H9 (cell line): ENCODE measurements around the gene CCNF. TPM values are rescaled to one million over a fixed set of nuclear protein-coding genes. Genes with fewer than 3 reads are reported as not detected.

ENCODE experiments used
- DNase-seq: peaks from one replicate; pipeline ENCODE4 v3.0.0-alpha.2; 2017
- H2AFZ ChIP-seq: one replicate; pipeline ENCODE4 v1.6.1; 2013; ENCODE audit warnings: mild to moderate bottlenecking, low read length, control low read depth, moderate library complexity
- H2AK5ac ChIP-seq: 2 replicates; pipeline ENCODE4 v1.6.1; 2013; ENCODE audit warnings: low read length, control low read depth, mixed read lengths; ENCODE audit not compliant: insufficient read length
- H2BK120ac ChIP-seq: one replicate; pipeline ENCODE4 v1.6.1; 2013; ENCODE audit warnings: low read depth, mild to moderate bottlenecking, low read length, control low read depth, inconsistent platforms; ENCODE audit not compliant: poor library complexity, severe bottlenecking
- H2BK12ac ChIP-seq: 2 replicates; pipeline ENCODE4 v1.6.1; 2013; ENCODE audit warnings: low read length, control low read depth, mixed read lengths, low read depth; ENCODE audit not compliant: insufficient read length
- H2BK15ac ChIP-seq: 2 replicates; pipeline ENCODE4 v1.6.1; 2013; ENCODE audit warnings: low read depth, low read length, control low read depth
- H2BK20ac ChIP-seq: one replicate; pipeline ENCODE4 v1.6.1; 2013; ENCODE audit warnings: low read depth, mild to moderate bottlenecking, low read length, control low read depth, inconsistent platforms; ENCODE audit not compliant: poor library complexity, severe bottlenecking
- H2BK5ac ChIP-seq: 2 replicates; pipeline ENCODE4 v1.6.1; 2013; ENCODE audit warnings: low read length, control low read depth, mixed read lengths; ENCODE audit not compliant: insufficient read length
- H3K14ac ChIP-seq: 2 replicates; pipeline ENCODE4 v1.6.1; 2013; ENCODE audit warnings: low read length, control low read depth; ENCODE audit not compliant: insufficient read depth
- H3K18ac ChIP-seq: 2 replicates; pipeline ENCODE4 v1.6.1; 2013; ENCODE audit warnings: low read depth, mild to moderate bottlenecking, mixed read lengths, low read length, control low read depth; ENCODE audit not compliant: insufficient read length
- H3K23ac ChIP-seq: 2 replicates; pipeline ENCODE4 v1.6.1; 2013; ENCODE audit warnings: low read length, control low read depth, mixed read lengths, low read depth; ENCODE audit not compliant: insufficient read length
- H3K23me2 ChIP-seq: 2 replicates; pipeline ENCODE4 v1.6.1; 2013; ENCODE audit warnings: low read depth, mild to moderate bottlenecking, mixed read lengths, low read length, control low read depth; ENCODE audit not compliant: insufficient read length, poor library complexity, severe bottlenecking
- H3K27ac ChIP-seq: 2 replicates; pipeline ENCODE4 v1.5.1; 2013; ENCODE audit warnings: low read length, control low read depth, mixed read lengths, low read depth; ENCODE audit not compliant: insufficient read length
- H3K27me3 ChIP-seq: 2 replicates; pipeline ENCODE4 v1.6.1; 2013; ENCODE audit warnings: low read length, control low read depth, inconsistent platforms; ENCODE audit not compliant: insufficient read depth
- H3K4ac ChIP-seq: 2 replicates; pipeline ENCODE4 v1.6.1; 2013; ENCODE audit warnings: low read depth, mild to moderate bottlenecking, control low read depth, inconsistent platforms, low read length, moderate library complexity
- H3K4me1 ChIP-seq: 2 replicates; pipeline ENCODE4 v1.6.1; 2013; ENCODE audit warnings: low read length, control low read depth, inconsistent platforms; ENCODE audit not compliant: insufficient read depth
- H3K4me2 ChIP-seq: 2 replicates; pipeline ENCODE4 v1.6.1; 2013; ENCODE audit warnings: low read length, control low read depth, mixed read lengths; ENCODE audit not compliant: insufficient read length, insufficient read depth
- H3K56ac ChIP-seq: 2 replicates; pipeline ENCODE4 v1.6.1; 2013; ENCODE audit warnings: low read depth, mild to moderate bottlenecking, mixed read lengths, low read length, control low read depth; ENCODE audit not compliant: insufficient read length
- H3K79me1 ChIP-seq: 2 replicates; pipeline ENCODE4 v1.6.1; 2013; ENCODE audit warnings: low read depth, mild to moderate bottlenecking, moderate library complexity, low read length, control low read depth, inconsistent platforms; ENCODE audit not compliant: insufficient read depth, poor library complexity, severe bottlenecking
- H3K79me2 ChIP-seq: 2 replicates; pipeline ENCODE4 v1.6.1; 2013; ENCODE audit warnings: low read length, control low read depth, inconsistent platforms; ENCODE audit not compliant: insufficient read depth
- H3K9ac ChIP-seq: 2 replicates; pipeline ENCODE4 v1.6.1; 2013; ENCODE audit warnings: low read length, control low read depth, mixed read lengths; ENCODE audit not compliant: insufficient read length; ENCODE audit errors: extremely low read depth
- H3K9me3 ChIP-seq: one replicate; pipeline ENCODE4 v1.6.1; 2013; ENCODE audit warnings: low read depth, low read length, inconsistent platforms; ENCODE audit not compliant: control insufficient read depth
- H3T11ph ChIP-seq: one replicate; pipeline ENCODE4 v1.6.1; 2013; ENCODE audit warnings: mild to moderate bottlenecking, low read length, control low read depth, inconsistent platforms
- H4K20me1 ChIP-seq: one replicate; pipeline ENCODE4 v1.6.1; 2013; ENCODE audit not compliant: control insufficient read depth, insufficient read length, insufficient read depth
- H4K5ac ChIP-seq: 2 replicates; pipeline ENCODE4 v1.6.1; 2013; ENCODE audit warnings: low read depth, mild to moderate bottlenecking, mixed read lengths, low read length, control low read depth; ENCODE audit not compliant: insufficient read length
- H4K8ac ChIP-seq: replicated peaks from 2 replicates; pipeline ENCODE4 v1.6.1; 2013; ENCODE audit warnings: low read length, control low read depth, mixed read lengths, low read depth; ENCODE audit not compliant: insufficient read length
- H4K91ac ChIP-seq: 2 replicates; pipeline ENCODE4 v1.6.1; 2013; ENCODE audit warnings: low read depth, mild to moderate bottlenecking, moderate library complexity, mixed read lengths, low read length, control low read depth; ENCODE audit not compliant: insufficient read length
- H3K27ac Mint-ChIP-seq, 3 experiments: 2 replicates in 2 of 3; 3 replicates in 1 of 3; pipeline ENCODE4 v1.8.0; 2020 to 2021; ENCODE audit warnings: mixed read lengths in 3 of 3, mild to moderate bottlenecking in 1 of 3, moderate library complexity in 1 of 3
- H3K27me3 Mint-ChIP-seq: 2 replicates; pipeline ENCODE4 v1.8.0; 2021; ENCODE audit warnings: low read depth, mild to moderate bottlenecking, moderate library complexity, mixed read lengths
- H3K36me3 Mint-ChIP-seq, 3 experiments: 2 replicates in 2 of 3; 3 replicates in 1 of 3; pipeline ENCODE4 v1.8.0; 2020 to 2021; ENCODE audit warnings: low read depth in 3 of 3, mixed read lengths in 3 of 3; ENCODE audit not compliant: insufficient read depth in 1 of 3
- H3K4me1 Mint-ChIP-seq, 2 experiments: 2 replicates each; pipeline ENCODE4 v1.8.0; 2020; ENCODE audit warnings: mixed read lengths in 2 of 2
- H3K4me3 Mint-ChIP-seq, 2 experiments: 2 replicates in 1 of 2; 3 replicates in 1 of 2; pipeline ENCODE4 v1.8.0; 2020 to 2021; ENCODE audit warnings: mild to moderate bottlenecking in 2 of 2, mixed read lengths in 2 of 2, moderate library complexity in 1 of 2
- H3K9me3 Mint-ChIP-seq, 2 experiments: 2 replicates in 1 of 2; 3 replicates in 1 of 2; pipeline ENCODE4 v1.8.0; 2020; ENCODE audit warnings: mild to moderate bottlenecking in 2 of 2, mixed read lengths in 2 of 2, moderate library complexity in 1 of 2
- CTCF ChIP-seq: fragments of 200-600 bp; sonication (generic); conservative IDR thresholded peaks from 3 replicates; pipeline ENCODE4 v1.8.0; 2021; ENCODE audit warnings: antibody characterized with exemption, mild to moderate bottlenecking
- WGBS: extraction: QIAGEN DNeasy Blood & Tissue Kit; methylation state at CpG from one replicate; pipeline ENCODE4 v1.1.7; 2013; ENCODE audit warnings: missing lambda C conversion rate, low lambda C conversion rate, mixed read lengths; ENCODE audit not compliant: insufficient read length; ENCODE audit errors: extremely low coverage; 5-methylcytosine and 5-hydroxymethylcytosine counted together
- total RNA-seq: library from RNA; stranded (reverse); gene quantifications from 2 replicates; pipeline ENCODE4 v1.2.1, GENCODE V29; 2021

The CCNF gene
- total RNA-seq, 1 experiment from 2014 or later = 61.6 TPM

GRCh38 chr16:2473999-2474876 is 45.0 kb downstream of the CCNF start:
- H2BK12ac ChIP-seq = no peak overlapping the region
- TF ChIP-seq CTCF = peak; percentile 29; the same call in 1 of the 3 replicates
- Mint-ChIP-seq H3K4me1 (peaks cover 20 to 24% of the 10 kb centered on the region in 2 experiments), H3K4me3 (peak overlapping the region; percentile 68 to 82), H3K9me3 (no peaks in the 10 kb centered on the region), H3K27me3 (peaks cover 50% of the 10 kb centered on the region), H3K27ac (no peak overlapping the region), H3K36me3 (no peaks in the 10 kb centered on the region; a peak in 1 of 7 replicates)
- no peak overlapping the region for H3K56ac ChIP-seq
- peak overlapping the region; percentile 29 for H3K4me2 ChIP-seq
- no peak overlapping the region for H3K23ac ChIP-seq
- no peak overlapping the region for H2AK5ac ChIP-seq
- peaks cover 18% of the 10 kb centered on the region; the same call in 1 of the 2 replicates for H3K27me3 ChIP-seq
- no peaks in the 10 kb centered on the region for H3K79me1 ChIP-seq
- H2BK120ac ChIP-seq = no peak overlapping the region
- no peak overlapping the region for H3K27ac ChIP-seq
- peaks cover 10% of the 10 kb centered on the region for H3K23me2 ChIP-seq
- no peak overlapping the region for H3K4ac ChIP-seq
- no peaks in the 10 kb centered on the region for H4K20me1 ChIP-seq
- no peak overlapping the region for H4K91ac ChIP-seq
- no CpG with 5 or more reads among the region's 100 CpGs for WGBS
- no peaks in the 10 kb centered on the region for H3K4me1 ChIP-seq
- no peak overlapping the region for H4K8ac ChIP-seq
- no peak overlapping the region for H2AFZ ChIP-seq
- no peaks in the 10 kb centered on the region for H3K9me3 ChIP-seq
- H2BK5ac ChIP-seq = no peak overlapping the region
- H3T11ph ChIP-seq = no peak overlapping the region
- H3K9ac ChIP-seq = no peak overlapping the region
- H3K18ac ChIP-seq = no peak overlapping the region
- peak; percentile 64 for DNase-seq
- H3K79me2 ChIP-seq = no peaks in the 10 kb centered on the region
- no peak overlapping the region for H2BK20ac ChIP-seq
- no peak overlapping the region for H4K5ac ChIP-seq
- no peak overlapping the region for H2BK15ac ChIP-seq
- 0 out of 2 replicates have a peak overlapping the region, but pooled peaks have one; percentile 70 for H3K14ac ChIP-seq
